ENCODE data around the gene SCARB1.

The SCARB1 gene

GRCh38 chr12:124774054-124774461, 89.6 kb downstream of the SCARB1 start:
- H2AFZ ChIP-seq (ENCODE audit: low read length), result no peak overlapping the region
- no peaks in the 10 kb centered on the region for H3K79me2 ChIP-seq (ENCODE audit: insufficient read depth, low read length)
- no peaks in the 10 kb centered on the region for H4K20me1 ChIP-seq (ENCODE audit: insufficient read depth, low read length)
- no peaks in the 10 kb centered on the region for H3K9me3 ChIP-seq (ENCODE audit: low read length)
- no peak overlapping the region for H3K27ac ChIP-seq (ENCODE audit: low read depth, low read length, poor library complexity, severe bottlenecking)
- H3K9me2 ChIP-seq (ENCODE audit: low read depth, low read length), result no peaks in the 10 kb centered on the region
- peaks cover 9% of the 10 kb centered on the region for H3K4me1 ChIP-seq (ENCODE audit: insufficient read depth, low read length, severe bottlenecking)
- H3K27me3 ChIP-seq (ENCODE audit: insufficient read depth, low read length), result peaks cover 5% of the 10 kb centered on the region; the same call in 1 of the 2 replicates
- H3K4me2 ChIP-seq (ENCODE audit: low read length), result no peak overlapping the region
- H3F3A ChIP-seq (ENCODE audit: insufficient read depth, low read length), result no peaks in the 10 kb centered on the region
- no peak overlapping the region for H3K9ac ChIP-seq (ENCODE audit: low read length)
- H3K4me3 ChIP-seq (ENCODE audit: low read depth, low read length, poor library complexity, severe bottlenecking), result no peak overlapping the region
- no peaks in the 10 kb centered on the region for H3K36me3 ChIP-seq (ENCODE audit: insufficient read depth, low read length)
- TF ChIP-seq CTCF (IDR thresholded peaks at IDR 0.05; ENCODE audit: low read length) (no peak), EZH2 (IDR thresholded peaks at IDR 0.05; ENCODE audit: borderline replicate concordance, low read length) (no peak)

GRCh38 chr12:124772289-124773170, 91.1 kb downstream of the SCARB1 start:
- Histone ChIP-seq H3K4me3 (ENCODE audit: low read depth, low read length, poor library complexity, severe bottlenecking) (no peak overlapping the region), H3F3A (ENCODE audit: insufficient read depth, low read length) (no peaks in the 10 kb centered on the region), H2AFZ (ENCODE audit: low read length) (no peak overlapping the region), H3K9me2 (ENCODE audit: low read depth, low read length) (no peaks in the 10 kb centered on the region), H3K79me2 (ENCODE audit: insufficient read depth, low read length) (no peaks in the 10 kb centered on the region), H3K9me3 (ENCODE audit: low read length) (no peaks in the 10 kb centered on the region), H3K4me1 (ENCODE audit: insufficient read depth, low read length, severe bottlenecking) (peaks cover 9% of the 10 kb centered on the region), H3K9ac (ENCODE audit: low read length) (no peak overlapping the region), H3K27ac (ENCODE audit: low read depth, low read length, poor library complexity, severe bottlenecking) (no peak overlapping the region), H4K20me1 (ENCODE audit: insufficient read depth, low read length) (no peaks in the 10 kb centered on the region), H3K27me3 (ENCODE audit: insufficient read depth, low read length) (no peaks in the 10 kb centered on the region; the same call in 1 of the 2 replicates), H3K4me2 (ENCODE audit: low read length) (no peak overlapping the region), H3K36me3 (ENCODE audit: insufficient read depth, low read length) (no peaks in the 10 kb centered on the region)
- TF ChIP-seq EZH2 (IDR thresholded peaks at IDR 0.05; ENCODE audit: borderline replicate concordance, low read length) (no peak), CTCF (IDR thresholded peaks at IDR 0.05; ENCODE audit: low read length) (no peak)

DNA sequence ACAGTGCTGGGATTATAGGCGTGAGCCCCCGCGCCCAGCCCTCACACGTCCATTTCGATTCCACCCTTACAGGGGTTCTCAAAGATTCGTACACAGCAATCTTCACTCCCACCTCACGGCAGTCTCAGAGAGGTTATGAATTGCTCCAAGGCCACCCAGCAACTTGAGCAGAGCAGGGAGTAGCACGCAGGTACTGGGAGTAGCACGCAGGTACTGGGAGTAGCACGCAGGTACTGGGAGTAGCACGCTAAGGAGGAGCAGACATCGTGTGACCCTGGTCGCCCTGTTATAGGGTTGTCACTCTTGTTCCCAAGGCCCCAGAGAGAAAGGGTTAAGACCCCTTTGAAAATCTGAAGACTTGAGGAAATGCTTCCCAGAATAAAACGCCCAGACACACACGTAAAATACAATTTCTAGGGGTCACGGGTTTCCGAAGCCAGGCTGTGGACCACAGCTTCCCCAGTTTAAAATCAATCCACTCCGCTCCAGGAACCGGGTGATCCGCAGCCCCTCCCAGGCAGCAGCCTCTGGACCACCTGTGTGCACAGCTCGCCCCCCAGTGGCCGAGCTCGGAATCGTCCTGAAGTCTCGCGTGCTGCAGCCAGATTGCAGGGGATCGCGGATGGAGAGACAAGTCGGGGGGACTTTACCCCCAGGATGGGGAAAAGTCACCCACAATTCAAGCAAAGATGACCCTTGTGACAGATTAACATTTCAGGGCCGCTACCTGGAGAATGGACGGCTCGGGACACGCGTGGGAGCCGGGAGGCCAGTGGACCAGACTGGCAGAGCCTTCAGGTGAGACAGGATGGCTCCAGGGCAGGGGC, 92.0 kb downstream of the SCARB1 start:
- Histone ChIP-seq H3K4me1 (ENCODE audit: insufficient read depth, low read length, severe bottlenecking) (peaks cover 9% of the 10 kb centered on the region), H3K9ac (ENCODE audit: low read length) (no peak overlapping the region), H3K4me3 (ENCODE audit: low read depth, low read length, poor library complexity, severe bottlenecking) (no peak overlapping the region)

More for the DNA sequence above, 92.0 kb downstream of the SCARB1 start:
- Histone ChIP-seq H3K9me2 (ENCODE audit: low read depth, low read length) (no peaks in the 10 kb centered on the region), H3K27me3 (ENCODE audit: insufficient read depth, low read length) (no peaks in the 10 kb centered on the region; the same call in 1 of the 2 replicates), H3K79me2 (ENCODE audit: insufficient read depth, low read length) (no peaks in the 10 kb centered on the region), H3K4me2 (ENCODE audit: low read length) (no peak overlapping the region), H3K27ac (ENCODE audit: low read depth, low read length, poor library complexity, severe bottlenecking) (no peak overlapping the region), H3F3A (ENCODE audit: insufficient read depth, low read length) (no peaks in the 10 kb centered on the region), H2AFZ (ENCODE audit: low read length) (no peak overlapping the region), H4K20me1 (ENCODE audit: insufficient read depth, low read length) (no peaks in the 10 kb centered on the region), H3K36me3 (ENCODE audit: insufficient read depth, low read length) (no peaks in the 10 kb centered on the region), H3K9me3 (ENCODE audit: low read length) (no peaks in the 10 kb centered on the region)
- TF ChIP-seq EZH2 (IDR thresholded peaks at IDR 0.05; ENCODE audit: borderline replicate concordance, low read length) (no peak), CTCF (IDR thresholded peaks at IDR 0.05; ENCODE audit: low read length) (peak; percentile 97)
